Panc1 (cell line): Measurements from ENCODE around the gene PHLDB2. TPM values are rescaled to one million over a fixed set of nuclear protein-coding genes. Genes with fewer than 3 reads are reported as not detected.

Experiments used
- ATAC-seq: fragments of 200-7000 bp; cut with Tn5 transposase; 2 replicates; pipeline ENCODE4 v1.9.1; 2020; ENCODE audit warnings: mild to moderate bottlenecking, moderate library complexity
- BruUV-seq: library from RNA; stranded (reverse); fragments of 400-500 nt; replicated peaks from 2 replicates; lab custom pipeline; 2021; lab: Mats Ljungman, UMichigan
- CTCF ChIA-PET: fragments of 300-600 bp; sonication (Branson Sonifier 250); formaldehyde crosslinking; loops from one replicate; lab custom pipeline; 2022; ENCODE audit warnings: antibody characterized with exemption; lab: Charles Lee
- POLR2A ChIA-PET: fragments of 300-600 bp; sonication (Branson Sonifier 250); formaldehyde crosslinking; loops from one replicate; lab custom pipeline; 2022; ENCODE audit warnings: antibody characterized with exemption; lab: Charles Lee
- DNase-seq: peaks from one replicate; pipeline ENCODE4 v3.0.0-alpha.2; 2010; ENCODE audit warnings: low read depth, low spot score
- H3K27ac ChIP-seq: 2 replicates; pipeline ENCODE4 v1.5.1; 2011; ENCODE audit warnings: mild to moderate bottlenecking, low read length, inconsistent platforms
- H3K27me3 ChIP-seq: fragments of 200-500 bp; sonication (Bioruptor generic); 2 replicates; pipeline ENCODE4 v1.6.0; 2014; ENCODE audit warnings: low read length, inconsistent platforms; ENCODE audit not compliant: control insufficient read depth, insufficient read depth
- H3K36me3 ChIP-seq: fragments of 200-500 bp; sonication (Bioruptor generic); 2 replicates; pipeline ENCODE4 v1.5.1; 2014; ENCODE audit warnings: inconsistent platforms, mild to moderate bottlenecking, low read length, moderate library complexity; ENCODE audit not compliant: control insufficient read depth, insufficient read depth
- H3K4me1 ChIP-seq: 2 replicates; pipeline ENCODE4 v1.5.1; 2011; ENCODE audit warnings: inconsistent platforms, mild to moderate bottlenecking, low read length, moderate library complexity; ENCODE audit not compliant: control insufficient read depth, insufficient read depth
- H3K4me3 ChIP-seq, 2 experiments: 2 replicates each; pipeline ENCODE4 v1.5.1; 2011 to 2012; ENCODE audit warnings: low read depth in 2 of 2, low read length in 2 of 2, mild to moderate bottlenecking in 2 of 2, inconsistent platforms in 1 of 2, moderate library complexity in 1 of 2
- H3K9me3 ChIP-seq: fragments of 200-500 bp; sonication (Bioruptor generic); 2 replicates; pipeline ENCODE4 v1.5.1; 2014; ENCODE audit warnings: low read depth, mild to moderate bottlenecking, inconsistent platforms, low read length, moderate library complexity; ENCODE audit not compliant: control insufficient read depth, insufficient read depth
- POLR2AphosphoS5 ChIP-seq: IDR thresholded peaks from 2 replicates; pipeline ENCODE4 v1.6.1; 2012; ENCODE audit warnings: mild to moderate bottlenecking, low read depth, low read length, moderate library complexity
- SIN3A ChIP-seq: IDR thresholded peaks from 2 replicates; pipeline ENCODE4 v1.6.1; 2012; ENCODE audit warnings: low read depth, mild to moderate bottlenecking, low read length, moderate library complexity, borderline replicate concordance; ENCODE audit not compliant: insufficient read depth
- TCF7L2 ChIP-seq: IDR thresholded peaks from 2 replicates; pipeline ENCODE4 v1.6.1; 2011; ENCODE audit warnings: mild to moderate bottlenecking, low read depth, low read length, inconsistent platforms
- in situ Hi-C: cut with HindIII; loops from 2 replicates; pipeline ENCODE4 v1.10.0; 2016; ENCODE audit warnings: low sequenced_read_pairs, low pct_unique_long_range_greater_than_20kb
- intact Hi-C: fragments of 100-400 bp; cut with micrococcal nuclease; formaldehyde crosslinking; loops from one replicate; pipeline ENCODE4 v1.10.0; 2022; ENCODE audit not compliant: unreplicated experiment
- total RNA-seq: library from RNA; stranded (reverse); gene quantifications from one replicate; pipeline ENCODE4 v1.2.1, GENCODE V29; 2021; ENCODE audit not compliant: unreplicated experiment
- TF ChIP-seq, protein P1 (sequence below), 2 experiments: IDR thresholded peaks; 2 replicates each; pipeline ENCODE4 v1.6.1; 2011 to 2012; ENCODE audit warnings: low read depth in 2 of 2, control low read depth in 1 of 2, low read length in 1 of 2, mild to moderate bottlenecking in 1 of 2, moderate library complexity in 1 of 2; ENCODE audit not compliant: insufficient read depth in 1 of 2
- TF ChIP-seq, protein P2 (sequence below): fragments of 450-650 bp; IDR thresholded peaks from 2 replicates; pipeline ENCODE4 v1.5.1; 2017; ENCODE audit warnings: mild to moderate bottlenecking

The PHLDB2 gene
- total RNA-seq, 1 experiment from 2014 or later: 11.3 TPM

DNA sequence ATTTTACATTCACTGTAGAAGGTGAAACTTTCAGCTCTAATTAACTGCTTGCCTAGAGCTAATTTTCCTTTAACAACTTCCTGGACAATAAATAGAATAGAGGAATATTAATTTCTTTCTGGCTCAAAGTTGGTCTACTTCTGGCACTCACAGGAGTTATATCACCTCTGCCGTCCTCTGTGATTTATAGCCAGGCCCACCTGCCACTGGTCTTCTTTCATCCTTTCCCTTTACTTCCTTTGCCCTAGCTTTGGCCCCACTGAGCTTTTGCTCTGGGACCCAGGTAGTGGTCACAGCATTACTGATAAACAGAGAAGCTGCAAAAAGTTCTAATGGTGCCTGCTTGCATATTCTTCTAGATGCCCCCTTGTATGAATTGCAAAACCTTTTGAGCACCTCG, 70.4 kb downstream of the PHLDB2 start:
- TF ChIP-seq, protein P1, sequence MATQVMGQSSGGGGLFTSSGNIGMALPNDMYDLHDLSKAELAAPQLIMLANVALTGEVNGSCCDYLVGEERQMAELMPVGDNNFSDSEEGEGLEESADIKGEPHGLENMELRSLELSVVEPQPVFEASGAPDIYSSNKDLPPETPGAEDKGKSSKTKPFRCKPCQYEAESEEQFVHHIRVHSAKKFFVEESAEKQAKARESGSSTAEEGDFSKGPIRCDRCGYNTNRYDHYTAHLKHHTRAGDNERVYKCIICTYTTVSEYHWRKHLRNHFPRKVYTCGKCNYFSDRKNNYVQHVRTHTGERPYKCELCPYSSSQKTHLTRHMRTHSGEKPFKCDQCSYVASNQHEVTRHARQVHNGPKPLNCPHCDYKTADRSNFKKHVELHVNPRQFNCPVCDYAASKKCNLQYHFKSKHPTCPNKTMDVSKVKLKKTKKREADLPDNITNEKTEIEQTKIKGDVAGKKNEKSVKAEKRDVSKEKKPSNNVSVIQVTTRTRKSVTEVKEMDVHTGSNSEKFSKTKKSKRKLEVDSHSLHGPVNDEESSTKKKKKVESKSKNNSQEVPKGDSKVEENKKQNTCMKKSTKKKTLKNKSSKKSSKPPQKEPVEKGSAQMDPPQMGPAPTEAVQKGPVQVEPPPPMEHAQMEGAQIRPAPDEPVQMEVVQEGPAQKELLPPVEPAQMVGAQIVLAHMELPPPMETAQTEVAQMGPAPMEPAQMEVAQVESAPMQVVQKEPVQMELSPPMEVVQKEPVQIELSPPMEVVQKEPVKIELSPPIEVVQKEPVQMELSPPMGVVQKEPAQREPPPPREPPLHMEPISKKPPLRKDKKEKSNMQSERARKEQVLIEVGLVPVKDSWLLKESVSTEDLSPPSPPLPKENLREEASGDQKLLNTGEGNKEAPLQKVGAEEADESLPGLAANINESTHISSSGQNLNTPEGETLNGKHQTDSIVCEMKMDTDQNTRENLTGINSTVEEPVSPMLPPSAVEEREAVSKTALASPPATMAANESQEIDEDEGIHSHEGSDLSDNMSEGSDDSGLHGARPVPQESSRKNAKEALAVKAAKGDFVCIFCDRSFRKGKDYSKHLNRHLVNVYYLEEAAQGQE (IDR thresholded peaks at IDR 0.05; ENCODE audit: insufficient read depth in 1 of 2, low read depth in 2 of 2, low read length in 1 of 2): no peak
- TF ChIP-seq, protein P2, sequence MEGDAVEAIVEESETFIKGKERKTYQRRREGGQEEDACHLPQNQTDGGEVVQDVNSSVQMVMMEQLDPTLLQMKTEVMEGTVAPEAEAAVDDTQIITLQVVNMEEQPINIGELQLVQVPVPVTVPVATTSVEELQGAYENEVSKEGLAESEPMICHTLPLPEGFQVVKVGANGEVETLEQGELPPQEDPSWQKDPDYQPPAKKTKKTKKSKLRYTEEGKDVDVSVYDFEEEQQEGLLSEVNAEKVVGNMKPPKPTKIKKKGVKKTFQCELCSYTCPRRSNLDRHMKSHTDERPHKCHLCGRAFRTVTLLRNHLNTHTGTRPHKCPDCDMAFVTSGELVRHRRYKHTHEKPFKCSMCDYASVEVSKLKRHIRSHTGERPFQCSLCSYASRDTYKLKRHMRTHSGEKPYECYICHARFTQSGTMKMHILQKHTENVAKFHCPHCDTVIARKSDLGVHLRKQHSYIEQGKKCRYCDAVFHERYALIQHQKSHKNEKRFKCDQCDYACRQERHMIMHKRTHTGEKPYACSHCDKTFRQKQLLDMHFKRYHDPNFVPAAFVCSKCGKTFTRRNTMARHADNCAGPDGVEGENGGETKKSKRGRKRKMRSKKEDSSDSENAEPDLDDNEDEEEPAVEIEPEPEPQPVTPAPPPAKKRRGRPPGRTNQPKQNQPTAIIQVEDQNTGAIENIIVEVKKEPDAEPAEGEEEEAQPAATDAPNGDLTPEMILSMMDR: no peak
- TF ChIP-seq TCF7L2: no peak
- TF ChIP-seq SIN3A: no peak
- TF ChIP-seq POLR2AphosphoS5: no peak
- no peak overlapping the region for H3K4me3 ChIP-seq
- in situ Hi-C loops (no loop called here), intact Hi-C loops (no loop called here)
- no peaks in the 10 kb centered on the region for H3K36me3 ChIP-seq
- POLR2A ChIA-PET: interaction anchor here (0.6 kb wide), 1 partner anchor 1298 kb away, joined by 5 read pairs; no protein-coding TSS in a partner anchor
- BruUV-seq: no TSS peak
- no peaks in the 10 kb centered on the region for H3K9me3 ChIP-seq
- ATAC-seq (no peak), DNase-seq (no peak)
- H3K27ac ChIP-seq: no peak overlapping the region
- H3K27me3 ChIP-seq: no peaks in the 10 kb centered on the region
- CTCF ChIA-PET: no interaction called here
- no peaks in the 10 kb centered on the region for H3K4me1 ChIP-seq

DNA sequence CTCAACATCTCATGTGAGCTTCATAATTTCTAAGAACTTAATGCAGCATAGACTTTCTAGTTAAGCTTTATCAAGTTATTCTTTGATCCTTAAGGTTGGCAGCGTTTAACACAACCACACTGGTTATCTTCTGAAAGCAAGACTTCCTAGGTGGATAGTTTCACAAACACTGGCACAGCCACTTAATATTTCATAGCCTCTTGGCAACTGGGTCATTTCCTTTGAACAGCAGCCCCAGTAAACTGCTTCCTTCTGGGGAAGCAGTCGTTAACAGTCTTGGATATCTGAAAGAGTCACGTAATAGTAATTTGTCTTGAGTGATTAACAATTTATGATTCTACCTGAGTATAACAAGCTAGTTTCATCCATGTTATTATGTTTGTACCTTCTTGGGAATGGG, 73.9 kb downstream of the PHLDB2 start:
- ATAC-seq: no peak
- H3K4me1 ChIP-seq: no peaks in the 10 kb centered on the region; the same call in 1 of the 2 replicates
- in situ Hi-C loops (no loop called here), intact Hi-C loops (no loop called here)
- TF ChIP-seq, protein P1 (IDR thresholded peaks at IDR 0.05; ENCODE audit: insufficient read depth in 1 of 2, low read depth in 2 of 2, low read length in 1 of 2): no peak
- TF ChIP-seq TCF7L2: peak; percentile 71; the same call in 1 of the 2 replicates
- CTCF ChIA-PET: interaction anchor here (0.6 kb wide), 2 partner anchors 241 to 263 kb away, joined by 3 to 16 read pairs; no protein-coding TSS in a partner anchor
- no peak overlapping the region for H3K4me3 ChIP-seq
- POLR2A ChIA-PET: no interaction called here
- H3K27ac ChIP-seq: no peak overlapping the region
- DNase-seq: no peak
- no peaks in the 10 kb centered on the region for H3K36me3 ChIP-seq
- no peaks in the 10 kb centered on the region for H3K27me3 ChIP-seq
- no peaks in the 10 kb centered on the region for H3K9me3 ChIP-seq
- no TSS peak for BruUV-seq
